GM12874 (cell line): ENCODE results near the gene VSIG4.

Experiments
- CTCF ChIP-seq: IDR thresholded peaks from 2 replicates; pipeline ENCODE4 v1.5.1; 2011; ENCODE audit warnings: low read depth, mild to moderate bottlenecking, control low read depth, low read length, moderate library complexity; ENCODE audit not compliant: insufficient read depth

The VSIG4 gene

DNA sequence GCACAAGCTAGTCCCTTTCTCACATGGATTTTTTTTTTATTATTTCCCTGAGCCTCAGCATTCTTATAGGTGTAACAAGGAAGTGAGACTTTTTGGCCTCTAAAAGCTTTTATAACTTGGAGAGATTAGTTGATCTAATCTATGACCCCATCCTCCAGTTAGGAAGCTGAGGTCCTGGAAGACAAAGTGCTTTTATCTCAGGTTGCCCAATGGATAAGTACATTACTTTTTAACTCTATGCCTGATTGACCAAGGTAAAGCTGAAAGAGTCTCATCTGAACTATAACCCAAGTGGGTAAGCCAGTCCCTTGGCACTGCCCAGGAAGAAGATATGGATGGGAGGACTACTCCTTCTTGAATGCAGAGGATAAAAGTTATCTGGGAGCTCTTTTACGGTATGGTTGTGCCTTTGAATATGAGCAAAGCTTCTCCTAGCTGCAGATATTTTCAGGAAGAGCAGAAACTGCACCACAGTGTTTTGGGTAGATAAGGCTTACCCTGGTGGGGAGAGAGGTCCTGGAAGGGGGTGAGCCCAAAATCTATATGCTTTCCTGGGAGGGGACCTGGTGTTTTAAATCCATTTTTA is 40.2 kb downstream of the VSIG4 start:
- TF ChIP-seq CTCF, result no peak

- TF ChIP-seq CTCF, result no peak
These were observed 40.8 kb downstream of the VSIG4 start for GRCh38 chrX:65999029-65999562.

DNA sequence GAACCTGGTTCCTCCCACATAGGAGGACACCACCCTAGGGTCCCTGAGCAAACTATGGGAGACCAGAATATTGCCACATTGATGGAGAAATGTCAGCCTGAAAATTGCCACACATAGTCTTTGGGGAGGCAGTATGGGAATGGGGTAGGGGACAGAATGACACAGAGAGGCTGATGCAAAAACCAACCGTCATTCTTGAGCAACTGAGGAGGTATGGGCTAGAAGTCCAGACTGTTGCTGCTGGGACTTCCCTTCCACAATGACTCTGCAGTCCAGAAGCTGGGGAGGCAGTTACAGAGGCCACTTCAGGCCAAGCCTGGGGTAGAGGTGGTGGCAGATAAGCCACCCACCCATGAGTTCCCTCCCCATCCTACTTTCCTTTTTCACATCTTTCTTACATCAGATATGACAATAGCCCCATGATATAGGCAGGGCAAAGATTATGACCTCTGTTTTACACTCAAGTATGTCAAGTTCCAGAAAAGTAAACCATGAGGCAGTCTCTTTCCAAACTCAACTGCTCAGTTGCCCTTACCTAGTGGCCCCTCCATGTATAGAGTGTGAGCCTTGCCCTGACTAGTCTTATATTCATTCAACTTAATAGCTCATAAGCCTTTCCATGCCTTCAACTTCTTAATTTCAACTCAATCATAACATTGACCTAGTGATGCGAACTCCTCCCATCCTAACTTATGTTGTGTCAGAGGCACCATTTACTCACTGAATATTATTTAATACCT is 41.7 kb downstream of the VSIG4 start:
- TF ChIP-seq CTCF, result no peak

GRCh38 chrX:65994519-65995506 is 45.1 kb downstream of the VSIG4 start:
- TF ChIP-seq CTCF, result no peak

GRCh38 chrX:65993915-65994460 is 45.9 kb downstream of the VSIG4 start:
- no peak for TF ChIP-seq CTCF

- TF ChIP-seq CTCF, result no peak
These were observed 46.5 kb downstream of the VSIG4 start for GRCh38 chrX:65993332-65993731.
